ENCODE results near the gene TACC3. TPM values are rescaled to one million over a fixed set of nuclear protein-coding genes. Genes with fewer than 3 reads are reported as not detected.

Gene TACC3
- total RNA-seq, 1 experiment from 2014 or later: 32.0 TPM

DNA sequence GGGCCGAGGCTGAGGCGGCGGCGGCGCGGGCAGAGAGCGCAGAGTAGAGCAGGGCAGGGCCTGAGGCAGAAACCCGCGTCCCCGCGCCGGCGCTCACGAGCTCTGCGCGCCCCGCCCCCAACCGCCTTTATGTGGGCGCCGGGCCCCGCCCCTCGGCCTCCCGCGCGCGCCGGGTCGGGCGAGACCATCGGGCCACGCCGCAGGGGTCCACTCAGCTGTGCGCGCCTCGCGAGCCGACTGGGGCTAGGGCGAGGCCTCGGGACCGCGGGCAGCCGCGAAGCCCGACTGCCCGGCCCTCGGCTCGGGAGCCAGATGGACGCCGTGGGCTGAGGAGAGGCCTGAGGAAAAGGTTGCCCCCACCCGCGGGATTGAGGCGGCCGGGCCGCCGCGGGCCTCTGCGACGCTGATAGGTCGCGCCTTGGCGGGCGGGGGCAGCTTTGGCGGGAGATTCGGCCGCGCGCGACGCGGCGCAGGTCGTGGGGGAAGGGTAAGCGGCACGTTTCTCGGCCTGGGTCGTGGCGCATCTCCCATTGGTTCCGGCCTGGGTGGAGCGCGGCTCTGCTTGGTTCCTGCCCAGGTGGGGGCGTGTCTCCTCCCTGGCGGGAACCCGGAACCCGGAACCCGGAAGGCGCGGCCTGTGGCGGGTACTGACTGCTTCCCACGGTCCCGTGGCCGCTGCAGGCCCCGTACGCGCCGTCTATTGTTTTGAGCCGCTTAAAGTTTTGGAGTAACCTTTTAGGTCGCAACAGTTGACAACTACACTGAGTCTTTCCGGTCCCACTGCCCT, 8.9 kb upstream of the TACC3 start, which contains the start of gene SLBP:
TSS of gene SLBP (minus strand) at position 104 of the 787 bp plus-strand sequence. CDS start 131 bp downstream, outside the sequence.
- Histone ChIP-seq H3K4me3 (ENCODE audit: low read length) (peak within 1 kb of the TSS; percentile 96), H4K20me1 (ENCODE audit: low read length) (peaks cover 27% of the 10 kb centered on the region; the same call in 1 of the 2 replicates), H3K79me2 (ENCODE audit: low read length) (peaks cover 89% of the 10 kb centered on the region), H3K9me3 (ENCODE audit: low read length) (no peaks in the 10 kb centered on the region), H3K4me1 (ENCODE audit: insufficient read depth, low read length) (peaks cover 28% of the 10 kb centered on the region), H3K36me3 (ENCODE audit: low read depth, low read length) (peaks cover 7% of the 10 kb centered on the region; the same call in 1 of the 2 replicates), H3K27me3 (ENCODE audit: low read length) (no peaks in the 10 kb centered on the region), H3K9ac (ENCODE audit: low read length) (peak within 1 kb of the TSS; percentile 99), H3K27ac (ENCODE audit: low read length) (peak within 1 kb of the TSS; percentile 95), H3F3A (ENCODE audit: low read length, unreplicated experiment) (no peaks in the 10 kb centered on the region), H3K9me2 (replicated peaks; ENCODE audit: low read length) (no peaks in the 10 kb centered on the region), H3K4me2 (ENCODE audit: low read length) (peak within 1 kb of the TSS; percentile 86), H2AFZ (ENCODE audit: low read length) (peak within 1 kb of the TSS; percentile 76)
- intact Hi-C loops (cut with micrococcal nuclease): no loop called here
- ChIA-PET CTCF (interaction anchor here (1.7 kb wide), 1 partner anchor 19 kb away, joined by 9 read pairs; no protein-coding TSS in a partner anchor), POLR2A (ENCODE audit: unreplicated experiment) (interaction anchor here (0.6 kb wide), 2 partner anchors 8 to 150 kb away, joined by 3 to 10 read pairs; partner anchors contain the start of gene TMEM129)
- BruUV-seq (replicated peaks): no TSS peak
- ATAC-seq: peak; percentile 86
- DNase-seq: peak; percentile 92
- no peak for TF ChIP-seq EZH2phosphoT487 (IDR thresholded peaks at IDR 0.05; ENCODE audit: borderline replicate concordance, low read length)
- TF ChIP-seq, protein P1, sequence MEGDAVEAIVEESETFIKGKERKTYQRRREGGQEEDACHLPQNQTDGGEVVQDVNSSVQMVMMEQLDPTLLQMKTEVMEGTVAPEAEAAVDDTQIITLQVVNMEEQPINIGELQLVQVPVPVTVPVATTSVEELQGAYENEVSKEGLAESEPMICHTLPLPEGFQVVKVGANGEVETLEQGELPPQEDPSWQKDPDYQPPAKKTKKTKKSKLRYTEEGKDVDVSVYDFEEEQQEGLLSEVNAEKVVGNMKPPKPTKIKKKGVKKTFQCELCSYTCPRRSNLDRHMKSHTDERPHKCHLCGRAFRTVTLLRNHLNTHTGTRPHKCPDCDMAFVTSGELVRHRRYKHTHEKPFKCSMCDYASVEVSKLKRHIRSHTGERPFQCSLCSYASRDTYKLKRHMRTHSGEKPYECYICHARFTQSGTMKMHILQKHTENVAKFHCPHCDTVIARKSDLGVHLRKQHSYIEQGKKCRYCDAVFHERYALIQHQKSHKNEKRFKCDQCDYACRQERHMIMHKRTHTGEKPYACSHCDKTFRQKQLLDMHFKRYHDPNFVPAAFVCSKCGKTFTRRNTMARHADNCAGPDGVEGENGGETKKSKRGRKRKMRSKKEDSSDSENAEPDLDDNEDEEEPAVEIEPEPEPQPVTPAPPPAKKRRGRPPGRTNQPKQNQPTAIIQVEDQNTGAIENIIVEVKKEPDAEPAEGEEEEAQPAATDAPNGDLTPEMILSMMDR (conservative IDR thresholded peaks at IDR 0.05; ENCODE audit: low read depth, low read length): no peak
- no peak for TF ChIP-seq EZH2 (IDR thresholded peaks at IDR 0.05; ENCODE audit: low read length, unreplicated experiment)

DNA sequence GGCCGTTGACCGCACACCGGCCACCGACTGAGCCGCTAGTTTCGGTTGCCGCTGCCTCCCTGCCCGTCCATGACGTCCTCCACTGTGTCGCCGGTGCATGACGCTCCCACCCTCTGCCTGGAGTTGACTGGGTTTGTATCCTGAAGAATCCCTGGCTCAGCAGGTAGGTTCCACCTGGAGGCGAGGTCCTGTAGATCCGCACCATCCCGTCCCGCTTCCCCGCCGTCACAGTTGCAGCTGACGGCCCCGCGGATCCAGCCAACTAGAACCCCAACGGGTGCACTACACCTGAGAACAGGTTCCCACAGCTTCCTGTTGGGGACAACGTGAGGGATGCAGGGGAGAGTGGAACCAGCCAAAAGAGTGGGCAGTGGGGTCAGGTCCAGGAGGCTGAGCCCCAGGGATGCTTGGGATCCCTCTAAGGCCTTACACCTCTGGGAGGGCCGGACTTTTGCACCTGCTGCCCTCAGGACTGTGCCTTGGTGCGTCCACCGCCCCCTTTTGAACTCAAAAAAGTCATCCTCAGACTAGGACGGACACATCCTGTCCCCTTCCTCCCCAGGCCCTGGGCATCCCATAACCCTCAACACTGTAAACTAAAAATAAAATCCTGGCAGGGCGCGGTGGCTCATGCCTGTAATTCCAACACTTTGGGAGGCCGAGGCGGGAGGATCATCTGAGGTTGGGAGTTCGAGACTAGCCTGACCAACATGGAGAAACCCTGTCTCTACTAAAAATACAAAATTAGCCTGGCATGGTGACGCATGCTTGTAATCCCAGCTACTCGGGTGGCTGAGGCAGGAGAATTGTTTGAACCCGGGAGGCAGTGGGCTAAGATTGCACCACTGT, 8.1 kb upstream of the TACC3 start:
- ChIA-PET POLR2A (ENCODE audit: unreplicated experiment) (no interaction called here), CTCF (no interaction called here)
- no peaks in the 10 kb centered on the region for H3K27me3 ChIP-seq (ENCODE audit: low read length)
- H3K27ac ChIP-seq (ENCODE audit: low read length): peak overlapping the region; percentile 95
- BruUV-seq (replicated peaks): TSS peak; percentile 65
- intact Hi-C loops (cut with micrococcal nuclease): no loop called here
- H3K79me2 ChIP-seq (ENCODE audit: low read length): peaks cover 89% of the 10 kb centered on the region
- H3K4me1 ChIP-seq (ENCODE audit: insufficient read depth, low read length): peaks cover 26% of the 10 kb centered on the region
- H3K9ac ChIP-seq (ENCODE audit: low read length): peak overlapping the region; percentile 99
- peak overlapping the region; percentile 86 for H3K4me2 ChIP-seq (ENCODE audit: low read length)
- H2AFZ ChIP-seq (ENCODE audit: low read length): peak overlapping the region; percentile 60
- no peak for DNase-seq
- no peaks in the 10 kb centered on the region for H3K9me3 ChIP-seq (ENCODE audit: low read length)
- ATAC-seq: peak; percentile 20
- peak overlapping the region; percentile 96 for H3K4me3 ChIP-seq (ENCODE audit: low read length)
- TF ChIP-seq EZH2phosphoT487 (IDR thresholded peaks at IDR 0.05; ENCODE audit: borderline replicate concordance, low read length) (no peak), EZH2 (IDR thresholded peaks at IDR 0.05; ENCODE audit: low read length, unreplicated experiment) (no peak)
- TF ChIP-seq, protein P1 (conservative IDR thresholded peaks at IDR 0.05; ENCODE audit: low read depth, low read length): no peak
- no peaks in the 10 kb centered on the region for H3K9me2 ChIP-seq (replicated peaks; ENCODE audit: low read length)
- H3K36me3 ChIP-seq (ENCODE audit: low read depth, low read length): peaks cover 7% of the 10 kb centered on the region; the same call in 1 of the 2 replicates
- no peaks in the 10 kb centered on the region for H3F3A ChIP-seq (ENCODE audit: low read length, unreplicated experiment)
- peaks cover 24% of the 10 kb centered on the region; the same call in 1 of the 2 replicates for H4K20me1 ChIP-seq (ENCODE audit: low read length)

All from PC-3 (cell line).